ENCODE results near the gene HOXB3.

Gene HOXB3

DNA sequence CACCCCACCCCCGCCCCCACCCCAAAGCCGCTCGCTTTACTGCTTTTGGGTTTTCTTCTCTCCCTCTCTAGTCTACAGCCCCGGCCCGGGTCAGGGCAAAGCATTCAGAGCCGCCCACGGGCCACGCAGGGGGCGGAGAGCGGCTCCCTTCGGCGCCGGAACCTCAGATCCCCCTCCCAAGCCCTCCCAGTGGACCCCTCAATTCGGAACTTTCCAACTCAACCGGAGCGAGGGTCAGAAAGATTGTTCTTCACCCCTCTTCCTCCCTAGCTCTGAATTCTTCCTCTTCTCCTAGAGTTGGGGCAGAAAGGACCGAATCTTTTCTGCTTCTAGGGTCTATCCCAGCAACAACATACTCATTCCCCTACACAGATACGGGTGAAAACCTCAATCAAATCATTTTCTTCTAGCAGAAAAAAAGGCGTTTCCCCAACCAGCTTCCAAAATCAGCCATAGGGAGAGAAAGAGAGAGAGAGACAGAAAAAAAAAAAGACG, 46.1 kb downstream of the HOXB3 start:
- no peaks in the 10 kb centered on the region for H3K36me3 ChIP-seq (ENCODE audit: insufficient read depth, low read length)
- H3K4me3 ChIP-seq: no peak overlapping the region
- H3K9ac ChIP-seq (ENCODE audit: insufficient read length): no peak overlapping the region
- no peak for TF ChIP-seq EZH2 (IDR thresholded peaks at IDR 0.05)
- no peak for TF ChIP-seq POLR2AphosphoS5 (IDR thresholded peaks at IDR 0.05; ENCODE audit: borderline replicate concordance, low read depth, low read length)
- no peak for TF ChIP-seq FOXP2 (optimal IDR thresholded peaks at IDR 0.05; ENCODE audit: control extremely low read depth, extremely low read length, insufficient read depth)
- no peaks in the 10 kb centered on the region for H3K9me3 ChIP-seq (ENCODE audit: low read depth, low read length)
- no peak for DNase-seq (ENCODE audit: low read depth, low spot score)
- H3K27ac ChIP-seq: no peak overlapping the region

DNA sequence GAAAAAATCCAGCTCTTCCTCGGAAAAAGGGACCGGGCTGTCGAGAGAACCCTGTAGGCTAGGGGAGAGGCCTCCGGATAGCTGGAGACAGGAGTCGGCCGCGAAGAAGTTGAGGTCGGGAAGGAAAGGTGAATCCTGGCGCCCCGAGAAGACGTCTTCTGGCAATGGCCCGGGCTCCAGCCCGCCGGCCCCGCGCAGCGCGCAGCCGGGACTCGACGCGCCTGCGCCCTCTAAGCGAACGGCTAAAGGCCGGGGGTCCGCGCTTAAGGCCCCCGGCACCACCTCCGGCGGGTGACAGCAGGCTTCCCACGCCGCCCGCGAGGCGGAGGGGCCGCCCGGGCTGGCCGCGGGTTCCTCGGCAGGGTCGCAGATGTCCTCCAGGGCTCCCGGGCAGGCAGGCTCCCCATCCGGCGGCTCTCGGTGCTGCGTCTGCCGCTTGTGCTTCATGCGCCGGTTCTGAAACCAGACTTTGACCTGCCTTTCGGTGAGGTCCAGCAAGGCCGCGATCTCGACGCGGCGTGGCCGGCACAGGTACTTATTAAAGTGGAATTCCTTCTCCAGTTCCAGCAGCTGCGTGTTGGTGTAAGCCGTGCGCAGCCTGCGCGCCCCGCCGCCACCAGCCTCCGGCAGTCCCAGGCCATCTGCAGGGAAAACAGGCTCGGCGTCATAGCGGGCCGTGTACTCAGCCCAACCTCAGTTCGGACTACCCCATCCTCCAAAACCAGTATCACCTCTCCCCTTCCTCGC, 46.8 kb downstream of the HOXB3 start:
- H3K27ac ChIP-seq: no peak overlapping the region
- H3K4me3 ChIP-seq: 0 out of 2 replicates have a peak overlapping the region, but pooled peaks have one; percentile 30
- TF ChIP-seq FOXP2 (optimal IDR thresholded peaks at IDR 0.05; ENCODE audit: control extremely low read depth, extremely low read length, insufficient read depth) (no peak), POLR2AphosphoS5 (IDR thresholded peaks at IDR 0.05; ENCODE audit: borderline replicate concordance, low read depth, low read length) (no peak), EZH2 (IDR thresholded peaks at IDR 0.05) (no peak)
- no peaks in the 10 kb centered on the region for H3K36me3 ChIP-seq (ENCODE audit: insufficient read depth, low read length)
- H3K9ac ChIP-seq (ENCODE audit: insufficient read length): no peak overlapping the region
- no peaks in the 10 kb centered on the region for H3K9me3 ChIP-seq (ENCODE audit: low read depth, low read length)
- no peak for DNase-seq (ENCODE audit: low read depth, low spot score)

DNA sequence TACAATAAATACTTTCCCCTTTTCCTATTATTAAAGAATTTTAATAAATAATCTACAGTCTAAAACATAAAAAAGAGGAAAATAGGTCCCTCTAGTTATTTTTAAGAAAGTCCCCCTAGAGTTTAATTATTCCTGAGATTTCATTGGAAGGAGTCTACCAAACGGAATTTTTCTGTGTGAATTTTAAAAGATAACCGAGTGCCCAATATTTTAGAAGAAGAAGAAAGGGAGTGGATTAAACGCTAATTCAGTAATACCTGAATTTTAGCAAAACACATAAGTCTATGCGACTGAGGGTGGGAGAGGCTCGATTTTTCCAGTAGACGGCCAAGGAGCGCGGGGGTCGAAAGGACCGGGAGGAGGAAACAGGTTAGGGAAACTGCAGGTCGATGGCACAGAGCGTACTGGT, 47.3 kb downstream of the HOXB3 start:
- no peak overlapping the region for H3K4me3 ChIP-seq
- no peaks in the 10 kb centered on the region for H3K9me3 ChIP-seq (ENCODE audit: low read depth, low read length)
- TF ChIP-seq FOXP2 (optimal IDR thresholded peaks at IDR 0.05; ENCODE audit: control extremely low read depth, extremely low read length, insufficient read depth) (no peak), EZH2 (IDR thresholded peaks at IDR 0.05) (no peak), POLR2AphosphoS5 (IDR thresholded peaks at IDR 0.05; ENCODE audit: borderline replicate concordance, low read depth, low read length) (no peak)
- DNase-seq (ENCODE audit: low read depth, low spot score): no peak
- no peak overlapping the region for H3K27ac ChIP-seq
- H3K9ac ChIP-seq (ENCODE audit: insufficient read length): no peak overlapping the region
- H3K36me3 ChIP-seq (ENCODE audit: insufficient read depth, low read length): no peaks in the 10 kb centered on the region

GRCh38 chr17:48542114-48542656, 47.9 kb downstream of the HOXB3 start:
- DNase-seq (ENCODE audit: low read depth, low spot score): no peak
- H3K9ac ChIP-seq (ENCODE audit: insufficient read length): no peak overlapping the region
- no peak overlapping the region for H3K27ac ChIP-seq
- TF ChIP-seq EZH2 (IDR thresholded peaks at IDR 0.05) (no peak), FOXP2 (optimal IDR thresholded peaks at IDR 0.05; ENCODE audit: control extremely low read depth, extremely low read length, insufficient read depth) (no peak), POLR2AphosphoS5 (IDR thresholded peaks at IDR 0.05; ENCODE audit: borderline replicate concordance, low read depth, low read length) (no peak)
- no peaks in the 10 kb centered on the region for H3K36me3 ChIP-seq (ENCODE audit: insufficient read depth, low read length)
- H3K9me3 ChIP-seq (ENCODE audit: low read depth, low read length): no peaks in the 10 kb centered on the region
- H3K4me3 ChIP-seq: no peak overlapping the region

GRCh38 chr17:48541577-48542113, 48.4 kb downstream of the HOXB3 start:
- H3K9ac ChIP-seq (ENCODE audit: insufficient read length): no peak overlapping the region
- no peaks in the 10 kb centered on the region for H3K9me3 ChIP-seq (ENCODE audit: low read depth, low read length)
- no peak overlapping the region for H3K27ac ChIP-seq
- DNase-seq (ENCODE audit: low read depth, low spot score): no peak
- H3K36me3 ChIP-seq (ENCODE audit: insufficient read depth, low read length): no peaks in the 10 kb centered on the region
- H3K4me3 ChIP-seq: no peak overlapping the region
- TF ChIP-seq EZH2 (IDR thresholded peaks at IDR 0.05) (no peak), POLR2AphosphoS5 (IDR thresholded peaks at IDR 0.05; ENCODE audit: borderline replicate concordance, low read depth, low read length) (no peak), FOXP2 (optimal IDR thresholded peaks at IDR 0.05; ENCODE audit: control extremely low read depth, extremely low read length, insufficient read depth) (no peak)

- Histone ChIP-seq H3K9ac (ENCODE audit: insufficient read length) (no peak overlapping the region), H3K4me3 (no peak overlapping the region), H3K9me3 (ENCODE audit: low read depth, low read length) (no peaks in the 10 kb centered on the region), H3K27ac (no peak overlapping the region), H3K36me3 (ENCODE audit: insufficient read depth, low read length) (no peaks in the 10 kb centered on the region)
- no peak for DNase-seq (ENCODE audit: low read depth, low spot score)
- TF ChIP-seq POLR2AphosphoS5 (IDR thresholded peaks at IDR 0.05; ENCODE audit: borderline replicate concordance, low read depth, low read length) (no peak), FOXP2 (optimal IDR thresholded peaks at IDR 0.05; ENCODE audit: control extremely low read depth, extremely low read length, insufficient read depth) (no peak), EZH2 (IDR thresholded peaks at IDR 0.05) (no peak)
Measured at GRCh38 chr17:48541036-48541576, 48.9 kb downstream of the HOXB3 start.

GRCh38 chr17:48540213-48540612, 49.8 kb downstream of the HOXB3 start:
- DNase-seq (ENCODE audit: low read depth, low spot score): no peak
- Histone ChIP-seq H3K27ac (no peak overlapping the region), H3K9ac (ENCODE audit: insufficient read length) (no peak overlapping the region)

DNA sequence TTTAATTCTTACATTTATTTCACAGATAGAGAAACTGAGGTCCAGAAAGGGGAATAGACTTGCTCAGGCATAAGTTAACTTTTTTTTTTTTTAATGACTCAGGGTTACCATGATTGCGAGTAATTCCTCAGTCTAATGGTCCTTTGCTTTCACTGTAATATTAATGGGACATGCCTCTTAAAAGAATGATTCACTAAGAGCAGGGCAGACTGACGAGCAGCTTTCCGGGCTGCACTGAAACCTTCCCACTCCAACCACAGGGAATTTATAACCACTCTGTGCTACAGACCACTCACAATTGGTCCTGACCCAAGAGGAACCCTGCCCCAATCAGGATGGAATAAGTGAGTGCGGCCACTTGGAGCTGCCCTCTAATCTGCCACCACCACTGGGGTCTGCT, 50.9 kb downstream of the HOXB3 start:
- Histone ChIP-seq H3K9me3 (ENCODE audit: low read depth, low read length) (no peaks in the 10 kb centered on the region), H3K9ac (ENCODE audit: insufficient read length) (no peak overlapping the region), H3K36me3 (ENCODE audit: insufficient read depth, low read length) (no peaks in the 10 kb centered on the region), H3K4me3 (no peak overlapping the region), H3K27ac (no peak overlapping the region)
- no peak for DNase-seq (ENCODE audit: low read depth, low spot score)
- no peak for TF ChIP-seq POLR2AphosphoS5 (IDR thresholded peaks at IDR 0.05; ENCODE audit: borderline replicate concordance, low read depth, low read length)
- TF ChIP-seq EZH2 (IDR thresholded peaks at IDR 0.05): no peak
- TF ChIP-seq FOXP2 (optimal IDR thresholded peaks at IDR 0.05; ENCODE audit: control extremely low read depth, extremely low read length, insufficient read depth): no peak

More at GRCh38 chr17:48540213-48540612, 49.8 kb downstream of the HOXB3 start:
- TF ChIP-seq EZH2 (IDR thresholded peaks at IDR 0.05) (no peak), POLR2AphosphoS5 (IDR thresholded peaks at IDR 0.05; ENCODE audit: borderline replicate concordance, low read depth, low read length) (no peak), FOXP2 (optimal IDR thresholded peaks at IDR 0.05; ENCODE audit: control extremely low read depth, extremely low read length, insufficient read depth) (no peak)
- no peak overlapping the region for H3K4me3 ChIP-seq
- H3K36me3 ChIP-seq (ENCODE audit: insufficient read depth, low read length): no peaks in the 10 kb centered on the region
- H3K9me3 ChIP-seq (ENCODE audit: low read depth, low read length): no peaks in the 10 kb centered on the region

Data from SK-N-MC (cell line).